Ectodermal cell (in vitro differentiated cells): ENCODE results near the gene NPFFR1.

Experiments used
- H3K27ac ChIP-seq: 2 replicates; pipeline ENCODE4 v1.7.0; 2013; ENCODE audit warnings: mild to moderate bottlenecking, low read depth, low read length; ENCODE audit not compliant: insufficient read depth, poor library complexity, severe bottlenecking
- H3K27me3 ChIP-seq: 2 replicates; pipeline ENCODE4 v1.7.0; 2013; ENCODE audit warnings: mild to moderate bottlenecking, low read length; ENCODE audit not compliant: insufficient read depth, control insufficient read depth, poor library complexity, severe bottlenecking
- H3K36me3 ChIP-seq: one replicate; pipeline ENCODE4 v1.7.0; 2013; ENCODE audit warnings: low read length; ENCODE audit not compliant: control insufficient read depth, insufficient read depth
- H3K4me1 ChIP-seq: one replicate; pipeline ENCODE4 v1.7.0; 2013; ENCODE audit warnings: low read length; ENCODE audit not compliant: control insufficient read depth, insufficient read depth
- H3K4me3 ChIP-seq: 2 replicates; pipeline ENCODE4 v1.7.0; 2013; ENCODE audit warnings: low read depth, low read length, control low read depth; ENCODE audit not compliant: insufficient read depth
- H3K9me3 ChIP-seq: 2 replicates; pipeline ENCODE4 v1.7.0; 2013; ENCODE audit warnings: mild to moderate bottlenecking, low read length, moderate library complexity; ENCODE audit not compliant: control insufficient read depth
- WGBS, 2 experiments: methylation state at CpG; one replicate each; pipeline ENCODE4 v1.1.7; 2013; ENCODE audit warnings: missing lambda C conversion rate in 2 of 2; 5-methylcytosine and 5-hydroxymethylcytosine counted together

NPFFR1 gene

GRCh38 chr10:70315276-70315675 lies 31.5 kb upstream of the NPFFR1 start:
- Histone ChIP-seq H3K4me3 (no peak overlapping the region), H3K9me3 (no peaks in the 10 kb centered on the region), H3K27me3 (no peaks in the 10 kb centered on the region), H3K36me3 (no peaks in the 10 kb centered on the region), H3K27ac (no peak overlapping the region), H3K4me1 (no peaks in the 10 kb centered on the region)
- 78 to 90% methylated on average over 2 of the region's 2 CpGs for WGBS, 2 experiments

DNA sequence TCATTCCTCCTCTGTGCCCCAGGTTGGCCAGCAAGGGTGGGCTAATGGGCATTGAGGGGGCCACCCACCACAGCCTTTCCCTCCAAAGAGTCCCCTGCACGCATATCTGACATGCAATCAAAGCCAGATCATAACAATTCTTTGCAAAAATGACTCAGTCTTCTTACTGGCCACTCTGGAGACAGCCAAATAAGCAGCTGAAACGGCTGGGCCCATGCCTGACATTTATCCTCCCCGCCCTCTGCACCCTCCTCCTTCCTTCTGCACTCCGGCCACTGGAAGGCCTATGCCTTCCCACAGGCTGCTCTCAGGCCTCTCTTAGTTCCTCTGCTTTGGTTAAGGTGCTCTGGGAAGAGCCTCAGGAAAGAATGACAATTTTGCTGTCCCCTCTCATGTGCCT lies 29.2 kb upstream of the NPFFR1 start:
- H3K4me1 ChIP-seq, result no peaks in the 10 kb centered on the region
- WGBS, 2 experiments, result 87 to 91% methylated on average over 4 of the region's 4 CpGs
- H3K27me3 ChIP-seq, result no peaks in the 10 kb centered on the region
- no peak overlapping the region for H3K4me3 ChIP-seq
- no peaks in the 10 kb centered on the region for H3K36me3 ChIP-seq
- no peak overlapping the region for H3K27ac ChIP-seq
- H3K9me3 ChIP-seq, result no peaks in the 10 kb centered on the region

GRCh38 chr10:70312249-70312648 lies 28.4 kb upstream of the NPFFR1 start:
- Histone ChIP-seq H3K27me3 (no peaks in the 10 kb centered on the region), H3K4me1 (no peaks in the 10 kb centered on the region), H3K4me3 (no peak overlapping the region), H3K27ac (no peak overlapping the region), H3K36me3 (no peaks in the 10 kb centered on the region), H3K9me3 (no peaks in the 10 kb centered on the region)
- WGBS, 2 experiments, result 82 to 84% methylated on average over 5 of the region's 5 CpGs

DNA sequence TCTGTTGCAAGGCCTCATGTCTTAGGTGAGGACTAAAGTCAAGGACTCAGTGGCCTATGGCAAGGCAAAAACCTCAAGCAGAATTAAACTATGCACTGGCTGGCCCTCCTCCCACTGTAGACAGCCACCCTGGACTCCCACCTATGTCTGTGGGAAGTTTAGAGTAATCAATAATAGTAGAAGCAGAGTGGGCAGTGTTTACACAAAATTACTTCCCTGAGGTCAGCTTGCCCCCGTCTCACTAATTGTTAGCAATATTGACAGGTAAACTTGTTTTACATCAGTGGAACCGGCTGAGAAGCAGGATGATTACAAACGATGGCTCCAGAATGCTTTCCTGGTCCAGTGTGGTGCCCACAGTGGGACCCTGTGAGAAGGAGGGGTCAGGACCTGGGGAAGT lies 27.9 kb upstream of the NPFFR1 start:
- Histone ChIP-seq H3K27ac (no peak overlapping the region), H3K27me3 (no peaks in the 10 kb centered on the region), H3K9me3 (no peaks in the 10 kb centered on the region), H3K4me1 (no peaks in the 10 kb centered on the region), H3K4me3 (no peak overlapping the region), H3K36me3 (no peaks in the 10 kb centered on the region)
- WGBS, 2 experiments, result 94 to 98% methylated on average over 3 of the region's 3 CpGs

GRCh38 chr10:70309661-70310060 lies 25.9 kb upstream of the NPFFR1 start:
- Histone ChIP-seq H3K9me3 (no peaks in the 10 kb centered on the region), H3K27me3 (no peaks in the 10 kb centered on the region), H3K36me3 (no peaks in the 10 kb centered on the region), H3K27ac (no peak overlapping the region), H3K4me1 (no peaks in the 10 kb centered on the region), H3K4me3 (no peak overlapping the region)
- WGBS, 2 experiments, result 92 to 96% methylated on average over 7 of the region's 7 CpGs

GRCh38 chr10:70308121-70309060 lies 24.6 kb upstream of the NPFFR1 start:
- no peaks in the 10 kb centered on the region for H3K36me3 ChIP-seq
- H3K9me3 ChIP-seq, result no peaks in the 10 kb centered on the region
- no peaks in the 10 kb centered on the region for H3K4me1 ChIP-seq
- no peak overlapping the region for H3K27ac ChIP-seq
- no peak overlapping the region for H3K4me3 ChIP-seq
- WGBS, 2 experiments, result 94 to 96% methylated on average over 19 of the region's 19 CpGs
- no peaks in the 10 kb centered on the region for H3K27me3 ChIP-seq

DNA sequence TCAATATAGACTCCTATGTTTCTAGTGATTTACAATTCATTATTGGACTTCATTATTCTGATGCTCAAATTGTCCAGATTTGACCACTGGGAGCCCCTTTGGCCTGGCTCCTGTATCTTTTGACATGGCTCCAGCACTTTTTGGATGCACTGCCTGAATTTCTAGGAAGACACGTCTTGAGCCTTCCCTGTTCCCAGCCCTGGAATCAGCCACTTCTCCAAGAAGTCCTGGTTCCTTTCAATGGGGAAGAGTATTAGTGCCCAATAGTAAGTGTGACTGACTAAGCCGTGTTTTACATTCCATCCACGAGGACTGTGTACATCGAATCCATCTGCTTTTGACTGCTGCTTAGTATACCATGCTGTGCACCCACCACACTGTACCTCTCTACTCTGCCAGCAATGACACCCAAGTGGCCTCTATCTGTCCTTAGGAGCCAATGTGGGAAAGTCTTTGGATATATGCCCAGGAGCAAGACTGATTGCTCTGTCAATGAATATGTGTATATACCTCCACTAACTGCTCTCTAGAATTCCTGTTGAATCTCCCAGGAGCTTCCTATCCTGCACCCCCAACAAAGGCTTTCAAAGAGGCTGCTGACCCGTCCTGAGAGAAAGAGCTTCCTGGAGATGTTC lies 23.2 kb upstream of the NPFFR1 start:
- H3K9me3 ChIP-seq, result no peaks in the 10 kb centered on the region
- H3K4me3 ChIP-seq, result no peak overlapping the region
- 94 to 95% methylated on average over 5 of the region's 5 CpGs for WGBS, 2 experiments
- H3K36me3 ChIP-seq, result no peaks in the 10 kb centered on the region
- H3K27ac ChIP-seq, result no peak overlapping the region
- H3K27me3 ChIP-seq, result no peaks in the 10 kb centered on the region
- no peaks in the 10 kb centered on the region for H3K4me1 ChIP-seq

DNA sequence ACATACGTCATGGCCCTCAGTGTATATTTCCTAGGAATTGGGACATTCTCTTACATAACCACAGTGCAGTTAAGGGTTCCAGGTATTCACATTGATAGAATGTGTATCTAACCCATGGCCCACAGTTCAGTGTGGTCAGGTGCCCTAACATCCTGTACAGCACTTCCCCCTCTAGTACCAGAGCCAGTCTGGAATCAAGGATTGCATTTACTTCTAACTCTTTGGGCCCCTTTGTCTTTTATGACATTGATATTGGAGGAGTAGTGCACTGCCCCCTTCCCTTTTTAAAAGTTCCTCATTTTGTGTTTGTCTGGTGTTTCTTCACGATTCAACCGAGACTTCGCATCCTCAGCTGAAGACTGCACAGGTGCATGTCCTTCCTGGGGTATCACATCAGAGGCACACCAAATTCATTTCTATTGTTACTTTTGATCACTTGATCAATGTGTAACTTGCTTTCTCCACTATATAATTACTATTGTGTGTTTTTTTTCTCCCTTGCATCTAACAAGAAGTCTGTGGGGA lies 22.4 kb upstream of the NPFFR1 start:
- no peak overlapping the region for H3K27ac ChIP-seq
- H3K36me3 ChIP-seq, result no peaks in the 10 kb centered on the region
- WGBS, 2 experiments, result 80 to 86% methylated on average over 4 of the region's 4 CpGs
- H3K4me1 ChIP-seq, result no peaks in the 10 kb centered on the region
- H3K4me3 ChIP-seq, result no peak overlapping the region
- H3K9me3 ChIP-seq, result no peaks in the 10 kb centered on the region
- H3K27me3 ChIP-seq, result no peaks in the 10 kb centered on the region

GRCh38 chr10:70303730-70304129 lies 19.9 kb upstream of the NPFFR1 start:
- Histone ChIP-seq H3K27ac (no peak overlapping the region), H3K9me3 (no peaks in the 10 kb centered on the region), H3K4me1 (no peaks in the 10 kb centered on the region), H3K4me3 (no peak overlapping the region), H3K36me3 (no peaks in the 10 kb centered on the region), H3K27me3 (no peaks in the 10 kb centered on the region)
- WGBS, 2 experiments, result 89 to 100% methylated on average over 1 to 2 of the region's 2 CpGs

DNA sequence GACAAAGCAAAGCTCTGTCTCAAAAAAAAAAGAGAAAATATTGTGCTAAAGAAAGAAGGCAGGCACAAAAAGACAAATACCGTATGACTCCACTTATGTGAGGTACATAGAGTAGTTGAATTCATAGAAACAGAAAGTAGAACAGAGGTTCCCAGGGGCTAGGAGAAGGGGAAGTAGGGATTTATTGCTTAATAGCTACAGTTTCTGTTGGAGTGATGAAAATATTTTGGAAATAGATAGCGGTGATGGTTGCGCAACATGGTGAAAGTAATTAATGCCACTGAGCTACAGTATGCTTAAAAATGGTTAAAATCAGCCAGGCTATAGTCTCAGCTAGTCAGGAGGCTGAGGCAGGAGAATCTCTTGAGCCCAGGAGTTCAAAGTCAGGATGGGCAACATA lies 18.5 kb upstream of the NPFFR1 start:
- H3K4me1 ChIP-seq, result no peaks in the 10 kb centered on the region
- H3K27me3 ChIP-seq, result no peaks in the 10 kb centered on the region
- H3K36me3 ChIP-seq, result no peaks in the 10 kb centered on the region
- no peaks in the 10 kb centered on the region for H3K9me3 ChIP-seq
- no peak overlapping the region for H3K4me3 ChIP-seq
- 94 to 95% methylated on average over 3 of the region's 3 CpGs for WGBS, 2 experiments
- H3K27ac ChIP-seq, result no peak overlapping the region
